Measurements from ENCODE around the gene PRC1. TPM values are rescaled to one million over a fixed set of nuclear protein-coding genes. Genes with fewer than 3 reads are reported as not detected.
A peak's percentile ranks its signal among the peaks of the same experiment; 100 is the strongest.

PRC1 gene
- total and polyA plus RNA-seq, 2 experiments from 2014 or later = 20.1 to 209 TPM

GRCh38 chr15:90989040-90989768, 5.1 kb downstream of the PRC1 start:
- no peak for TF ChIP-seq CTCF (IDR thresholded peaks at IDR 0.05; ENCODE audit: low read depth, low read length)
- Histone ChIP-seq H3K36me3 (no peaks in the 10 kb centered on the region), H3K27ac (peak overlapping the region; percentile 59), H3K4me3 (no peak overlapping the region), H3K9me3 (ENCODE audit: low read depth) (no peaks in the 10 kb centered on the region), H3K27me3 (no peaks in the 10 kb centered on the region), H3K4me1 (ENCODE audit: low read depth) (peaks cover 15% of the 10 kb centered on the region)
- DNase-seq (ENCODE audit: low read depth in 1 of 2, low spot score in 1 of 2) = no peak

DNA sequence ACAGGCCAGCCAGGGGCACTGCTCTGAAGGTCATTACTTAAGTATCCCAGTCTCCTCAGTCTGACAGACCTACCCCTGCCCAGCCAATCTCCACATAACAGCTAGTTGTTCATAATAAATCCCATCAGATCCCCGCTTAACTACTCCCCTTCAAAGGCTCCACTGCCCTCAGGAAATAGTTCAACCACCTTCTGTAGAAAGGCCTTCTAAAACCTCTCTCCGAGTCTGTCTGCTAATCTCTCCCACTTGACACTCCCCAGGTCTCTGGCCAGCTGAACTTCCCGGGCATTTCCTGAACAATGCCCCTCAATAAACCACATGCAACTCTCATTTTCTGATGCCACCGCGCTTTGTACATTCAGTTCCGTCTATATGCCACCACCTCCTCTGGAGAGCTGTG, 6.0 kb downstream of the PRC1 start:
- TF ChIP-seq CTCF (IDR thresholded peaks at IDR 0.05; ENCODE audit: low read depth, low read length) = no peak
- H3K36me3 ChIP-seq = peaks cover under 1% of the 10 kb centered on the region
- H3K27ac ChIP-seq = peak overlapping the region; percentile 59
- no peaks in the 10 kb centered on the region for H3K27me3 ChIP-seq
- H3K4me1 ChIP-seq (ENCODE audit: low read depth) = peaks cover 15% of the 10 kb centered on the region
- H3K4me3 ChIP-seq = no peak overlapping the region
- no peaks in the 10 kb centered on the region for H3K9me3 ChIP-seq (ENCODE audit: low read depth)
- peak; percentile 27 to 61 for DNase-seq (ENCODE audit: low read depth in 1 of 2, low spot score in 1 of 2)

- TF ChIP-seq CTCF (IDR thresholded peaks at IDR 0.05; ENCODE audit: low read depth, low read length) = no peak
- H3K4me3 ChIP-seq = no peak overlapping the region
- H3K27me3 ChIP-seq = no peaks in the 10 kb centered on the region
- no peaks in the 10 kb centered on the region for H3K9me3 ChIP-seq (ENCODE audit: low read depth)
- peak overlapping the region; percentile 59 for H3K27ac ChIP-seq
- peaks cover 7% of the 10 kb centered on the region for H3K36me3 ChIP-seq
- no peak for DNase-seq (ENCODE audit: low read depth in 1 of 2, low spot score in 1 of 2)
- peaks cover 15% of the 10 kb centered on the region for H3K4me1 ChIP-seq (ENCODE audit: low read depth)
These were observed 6.7 kb downstream of the PRC1 start for GRCh38 chr15:90987561-90988141.

GRCh38 chr15:90986790-90987507, 7.4 kb downstream of the PRC1 start:
- DNase-seq (ENCODE audit: low read depth in 1 of 2, low spot score in 1 of 2) = no peak
- Histone ChIP-seq H3K27ac (no peak overlapping the region), H3K36me3 (peaks cover 7% of the 10 kb centered on the region), H3K9me3 (ENCODE audit: low read depth) (no peaks in the 10 kb centered on the region), H3K4me1 (ENCODE audit: low read depth) (peaks cover 15% of the 10 kb centered on the region), H3K27me3 (no peaks in the 10 kb centered on the region), H3K4me3 (no peak overlapping the region)
- no peak for TF ChIP-seq CTCF (IDR thresholded peaks at IDR 0.05; ENCODE audit: low read depth, low read length)

DNA sequence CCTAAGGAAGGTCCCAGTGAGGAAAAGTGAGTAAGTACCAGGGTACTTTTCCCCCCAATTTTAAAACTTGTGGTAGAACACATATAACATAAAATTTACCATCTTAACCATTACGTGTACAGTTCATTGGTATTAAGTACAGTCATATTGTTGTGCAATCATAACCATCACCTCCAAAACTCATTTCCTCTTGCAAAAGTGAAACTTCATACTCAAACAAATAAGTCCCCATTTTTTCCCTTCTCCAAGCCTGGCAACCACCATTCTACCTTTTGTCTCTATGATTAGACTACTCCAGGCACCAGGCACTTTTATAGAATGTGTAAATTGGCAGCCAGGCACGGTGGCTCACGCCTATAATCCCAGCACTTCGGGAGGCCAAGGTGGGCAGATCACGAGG, 12.2 kb downstream of the PRC1 start:
- Histone ChIP-seq H3K36me3 (peaks cover 27% of the 10 kb centered on the region), H3K4me1 (ENCODE audit: low read depth) (peaks cover under 1% of the 10 kb centered on the region), H3K9me3 (ENCODE audit: low read depth) (no peaks in the 10 kb centered on the region), H3K27ac (no peak overlapping the region), H3K4me3 (no peak overlapping the region), H3K27me3 (no peaks in the 10 kb centered on the region)
- DNase-seq (ENCODE audit: low read depth in 1 of 2, low spot score in 1 of 2) = peak in 1 of 2 donors; percentile 62
- no peak for TF ChIP-seq CTCF (IDR thresholded peaks at IDR 0.05; ENCODE audit: low read depth, low read length)

Measured in cardiac muscle cell (in vitro differentiated cells and primary cell).